ENCODE measurements around the gene EDC3.

Gene EDC3

GRCh38 chr15:74674161-74674560 lies 21.7 kb downstream of the EDC3 start:
- TF ChIP-seq, protein P1, sequence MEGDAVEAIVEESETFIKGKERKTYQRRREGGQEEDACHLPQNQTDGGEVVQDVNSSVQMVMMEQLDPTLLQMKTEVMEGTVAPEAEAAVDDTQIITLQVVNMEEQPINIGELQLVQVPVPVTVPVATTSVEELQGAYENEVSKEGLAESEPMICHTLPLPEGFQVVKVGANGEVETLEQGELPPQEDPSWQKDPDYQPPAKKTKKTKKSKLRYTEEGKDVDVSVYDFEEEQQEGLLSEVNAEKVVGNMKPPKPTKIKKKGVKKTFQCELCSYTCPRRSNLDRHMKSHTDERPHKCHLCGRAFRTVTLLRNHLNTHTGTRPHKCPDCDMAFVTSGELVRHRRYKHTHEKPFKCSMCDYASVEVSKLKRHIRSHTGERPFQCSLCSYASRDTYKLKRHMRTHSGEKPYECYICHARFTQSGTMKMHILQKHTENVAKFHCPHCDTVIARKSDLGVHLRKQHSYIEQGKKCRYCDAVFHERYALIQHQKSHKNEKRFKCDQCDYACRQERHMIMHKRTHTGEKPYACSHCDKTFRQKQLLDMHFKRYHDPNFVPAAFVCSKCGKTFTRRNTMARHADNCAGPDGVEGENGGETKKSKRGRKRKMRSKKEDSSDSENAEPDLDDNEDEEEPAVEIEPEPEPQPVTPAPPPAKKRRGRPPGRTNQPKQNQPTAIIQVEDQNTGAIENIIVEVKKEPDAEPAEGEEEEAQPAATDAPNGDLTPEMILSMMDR (IDR thresholded peaks at IDR 0.05; ENCODE audit: insufficient read depth, low read depth, low read length, missing control alignments) = no peak
- no peak for DNase-seq (ENCODE audit: low read depth)
- H3K4me3 ChIP-seq (ENCODE audit: low read depth, low read length) = no peak overlapping the region

DNA sequence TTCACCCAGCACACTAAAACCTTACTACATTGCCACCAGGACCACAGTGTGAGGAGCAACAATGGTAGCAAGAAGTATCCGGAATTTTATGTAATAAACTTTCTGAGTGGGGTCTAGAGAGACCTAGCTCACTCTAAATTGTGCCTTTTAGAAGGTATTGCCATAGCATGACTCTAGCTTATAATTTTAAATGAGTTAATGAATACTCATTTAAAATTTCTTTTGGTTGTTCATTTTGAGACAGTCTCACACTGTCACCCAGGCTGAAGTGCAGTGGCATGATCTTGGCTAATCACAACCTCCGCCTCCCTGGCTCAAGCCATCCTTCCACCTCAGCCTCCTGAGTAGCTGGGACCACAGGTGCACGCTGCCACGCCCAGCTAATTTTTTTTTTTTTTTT lies 26.2 kb downstream of the EDC3 start:
- no peak for DNase-seq (ENCODE audit: low read depth)
- TF ChIP-seq, protein P1 (IDR thresholded peaks at IDR 0.05; ENCODE audit: insufficient read depth, low read depth, low read length, missing control alignments) = no peak
- no peak overlapping the region for H3K4me3 ChIP-seq (ENCODE audit: low read depth, low read length)

- H3K4me3 ChIP-seq (ENCODE audit: low read depth, low read length) = no peak overlapping the region
- TF ChIP-seq, protein P1 (IDR thresholded peaks at IDR 0.05; ENCODE audit: insufficient read depth, low read depth, low read length, missing control alignments) = no peak
- no peak for DNase-seq (ENCODE audit: low read depth)
Observed at GRCh38 chr15:74667975-74668374, 27.8 kb downstream of the EDC3 start.

- no peak overlapping the region for H3K4me3 ChIP-seq (ENCODE audit: low read depth, low read length)
- TF ChIP-seq, protein P1 (IDR thresholded peaks at IDR 0.05; ENCODE audit: insufficient read depth, low read depth, low read length, missing control alignments) = no peak
Observed at GRCh38 chr15:74664670-74665069, 31.2 kb downstream of the EDC3 start.

GRCh38 chr15:74664028-74664616 lies 31.7 kb downstream of the EDC3 start:
- TF ChIP-seq, protein P1 (IDR thresholded peaks at IDR 0.05; ENCODE audit: insufficient read depth, low read depth, low read length, missing control alignments) = no peak
- DNase-seq (ENCODE audit: low read depth) = no peak
- H3K4me3 ChIP-seq (ENCODE audit: low read depth, low read length) = no peak overlapping the region

More at GRCh38 chr15:74664670-74665069, 31.2 kb downstream of the EDC3 start:
- DNase-seq (ENCODE audit: low read depth) = no peak

GRCh38 chr15:74663303-74664027 lies 32.4 kb downstream of the EDC3 start:
- DNase-seq (ENCODE audit: low read depth) = no peak
- no peak overlapping the region for H3K4me3 ChIP-seq (ENCODE audit: low read depth, low read length)
- TF ChIP-seq, protein P1 (IDR thresholded peaks at IDR 0.05; ENCODE audit: insufficient read depth, low read depth, low read length, missing control alignments) = no peak
